ENCODE data around the gene MX1. TPM values are rescaled to one million over a fixed set of nuclear protein-coding genes. Genes with fewer than 3 reads are reported as not detected.
"Not testable (repeated sequence)": the region's sequence is repeated elsewhere in the genome, so short reads cannot be mapped to it uniquely, and the experiment has no call there.

MX1 gene
- total RNA-seq, 1 donor from 2014 or later: 10.0 TPM

GRCh38 chr21:41407541-41408460 is 18.2 kb upstream of the MX1 start:
- DNase-seq: no peak

GRCh38 chr21:41410361-41410760 is 15.7 kb upstream of the MX1 start:
- DNase-seq: no peak

GRCh38 chr21:41410767-41411448 is 15.1 kb upstream of the MX1 start:
- no peak for DNase-seq

GRCh38 chr21:41411449-41412089 is 14.5 kb upstream of the MX1 start:
- peak; percentile 14 for DNase-seq

GRCh38 chr21:41417505-41417904 is 8.5 kb upstream of the MX1 start:
- DNase-seq: not testable (repeated sequence)

GRCh38 chr21:41418393-41418792 is 7.6 kb upstream of the MX1 start:
- DNase-seq: no peak

GRCh38 chr21:41418956-41419680 is 6.9 kb upstream of the MX1 start:
- no peak for DNase-seq

GRCh38 chr21:41419921-41420862 is 5.8 kb upstream of the MX1 start:
- peak; percentile 88 for DNase-seq

GRCh38 chr21:41420998-41421397 is 5.0 kb upstream of the MX1 start:
- not testable (repeated sequence) for DNase-seq

- DNase-seq: no peak
These were observed 3.3 kb upstream of the MX1 start for GRCh38 chr21:41422546-41423304.

- not testable (repeated sequence) for DNase-seq
These were observed 2.8 kb upstream of the MX1 start for GRCh38 chr21:41423305-41423636.

GRCh38 chr21:41425588-41425953 is 468 bp upstream of the MX1 start:
- DNase-seq: no peak

- DNase-seq: no peak
These were observed 801 bp downstream of the MX1 start for GRCh38 chr21:41426676-41427404.

- no peak for DNase-seq
These were observed 1.5 kb downstream of the MX1 start for GRCh38 chr21:41427556-41427955.

GRCh38 chr21:41428311-41428710 is 2.3 kb downstream of the MX1 start:
- no peak for DNase-seq

- DNase-seq: no peak
These were observed 2.8 kb downstream of the MX1 start for GRCh38 chr21:41428847-41429246.

- DNase-seq: no peak
These were observed 3.3 kb downstream of the MX1 start for GRCh38 chr21:41429305-41429704.

GRCh38 chr21:41429925-41430491 is 4.0 kb downstream of the MX1 start:
- DNase-seq: no peak

- DNase-seq: no peak
These were observed 5.9 kb downstream of the MX1 start for GRCh38 chr21:41431788-41432548.

Measured in dermis blood vessel endothelial cell (primary cell).